Amniotic stem cell (primary cell): Measurements from ENCODE around the gene SLC2A4RG.

Source experiments
- DNase-seq: peaks from one replicate; lab custom pipeline; 2025; lab: John Stamatoyannopoulos, UW

SLC2A4RG gene

DNA sequence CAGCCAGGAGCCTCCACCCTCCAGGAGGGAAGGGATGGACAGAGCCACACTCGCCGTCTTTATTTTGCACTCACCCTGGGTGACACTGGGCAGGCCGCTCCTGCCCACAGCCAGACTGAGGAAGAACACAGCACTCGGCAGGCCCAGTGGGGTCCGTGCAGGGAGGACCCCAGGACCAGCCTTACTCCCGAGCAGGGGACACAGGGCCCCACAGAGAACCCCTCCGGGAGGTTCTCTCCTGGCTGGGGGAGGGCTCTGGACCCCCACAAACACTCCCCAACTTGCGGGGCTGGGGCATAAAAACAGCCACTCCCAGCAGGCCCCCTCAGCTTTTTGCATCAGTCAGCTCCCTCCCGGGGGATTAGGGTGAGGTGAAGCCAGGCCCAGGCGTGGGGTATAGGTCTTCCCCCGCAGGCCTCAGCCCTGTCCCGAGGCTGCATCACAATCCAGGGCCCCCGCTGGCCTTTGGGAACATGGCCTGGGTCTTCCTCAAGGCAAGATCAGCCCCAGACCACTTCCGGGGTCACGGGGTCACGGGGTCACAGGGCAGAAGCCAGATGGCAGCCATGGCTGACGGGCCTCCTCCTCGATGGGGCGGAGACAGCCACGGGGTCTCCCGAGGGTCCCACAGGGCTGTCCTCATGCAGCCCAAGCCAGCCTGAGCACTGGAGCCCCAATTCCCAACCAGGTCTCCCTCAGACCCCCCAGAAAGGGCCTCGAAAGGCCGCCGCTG lies 39.9 kb upstream of the SLC2A4RG start:
- DNase-seq: no peak

DNA sequence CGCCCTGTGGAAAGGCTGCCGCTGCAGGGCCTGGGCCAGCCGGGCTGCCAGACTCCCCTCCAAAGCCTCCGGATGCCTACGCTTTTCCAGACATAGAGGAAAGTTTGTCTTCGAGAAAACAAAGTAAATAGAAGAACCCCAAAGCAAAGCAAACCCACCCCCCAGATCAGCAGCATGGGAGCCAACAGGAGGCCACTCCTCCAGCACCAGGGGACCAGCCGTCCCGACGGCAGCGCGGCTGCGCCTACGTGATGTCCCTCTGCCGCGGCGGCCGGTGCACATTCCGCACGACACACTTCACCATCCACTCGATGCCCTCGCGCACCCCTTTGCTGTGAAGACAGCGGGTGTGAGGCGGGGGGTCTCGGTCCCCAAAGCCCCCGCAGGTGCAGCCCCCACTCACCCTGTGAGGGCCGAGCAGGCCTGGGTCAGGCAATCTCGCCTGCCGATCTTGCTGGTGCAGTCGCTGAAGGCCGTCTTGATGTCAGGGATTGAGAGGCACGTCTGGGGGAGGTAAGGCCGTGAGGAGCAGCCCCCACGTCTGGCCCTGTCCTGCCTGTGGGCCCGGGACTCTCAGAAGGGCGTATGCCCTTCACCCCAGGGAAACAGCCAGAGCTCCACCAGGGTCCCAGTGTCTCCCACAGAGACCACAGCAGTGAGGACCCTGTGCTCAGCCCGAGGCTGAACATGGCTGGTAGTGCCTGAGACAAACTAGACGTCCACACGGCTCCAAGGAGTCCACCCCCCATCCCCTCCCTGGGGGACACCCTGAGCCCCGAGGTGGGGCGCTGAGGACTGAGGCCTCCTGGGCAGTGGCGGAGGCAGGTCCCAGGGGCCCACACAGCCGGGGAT lies 39.2 kb upstream of the SLC2A4RG start:
- DNase-seq: no peak

DNA sequence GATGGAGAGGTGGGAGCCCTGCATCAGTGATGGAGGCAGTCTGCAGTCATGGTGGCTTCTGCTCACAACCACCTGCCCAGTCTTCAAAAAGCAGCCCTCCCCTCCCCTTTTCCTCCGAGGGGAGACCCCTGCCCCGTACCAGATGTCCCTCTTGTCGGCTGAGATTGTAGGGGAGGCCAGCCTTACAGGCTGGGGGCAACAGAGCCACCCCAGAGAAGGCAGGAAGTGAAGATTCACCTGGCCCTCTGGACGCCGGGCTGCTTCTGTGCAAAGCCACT lies 38.6 kb upstream of the SLC2A4RG start:
- DNase-seq: no peak

DNA sequence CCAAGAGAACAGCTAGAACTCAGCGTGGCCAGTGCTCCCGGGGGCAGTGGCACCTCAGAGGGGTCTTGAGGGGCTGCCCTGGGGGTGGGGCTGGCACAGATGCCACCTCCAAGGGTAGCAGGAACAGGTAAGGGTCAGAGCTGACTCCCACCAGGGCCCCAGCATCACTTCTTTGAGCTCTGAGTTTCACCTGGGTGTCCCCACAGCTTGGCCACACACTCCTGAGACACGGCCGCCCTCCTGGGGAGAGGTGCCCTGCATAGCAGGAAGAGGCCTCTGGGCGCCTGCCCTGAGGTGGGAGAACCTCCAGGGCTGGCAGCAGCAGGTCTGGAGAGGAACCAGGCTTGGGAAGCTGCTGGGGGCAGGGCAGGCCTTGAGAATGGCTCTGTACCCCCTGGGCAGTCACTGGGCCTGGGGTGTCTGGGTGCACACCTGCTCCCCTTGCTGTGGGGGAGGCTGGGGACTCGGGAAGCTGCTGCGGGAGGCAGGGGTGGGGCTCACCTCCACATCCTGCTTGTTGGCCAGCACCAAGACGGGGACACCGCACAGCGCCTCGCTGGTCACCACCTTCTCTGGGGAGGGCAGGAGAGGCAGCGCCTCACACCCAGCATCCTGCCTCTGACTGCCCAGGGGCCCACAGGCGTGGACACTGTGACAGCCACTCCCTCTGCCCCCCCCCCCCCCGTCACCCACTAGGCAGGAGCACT lies 38.1 kb upstream of the SLC2A4RG start:
- no peak for DNase-seq

DNA sequence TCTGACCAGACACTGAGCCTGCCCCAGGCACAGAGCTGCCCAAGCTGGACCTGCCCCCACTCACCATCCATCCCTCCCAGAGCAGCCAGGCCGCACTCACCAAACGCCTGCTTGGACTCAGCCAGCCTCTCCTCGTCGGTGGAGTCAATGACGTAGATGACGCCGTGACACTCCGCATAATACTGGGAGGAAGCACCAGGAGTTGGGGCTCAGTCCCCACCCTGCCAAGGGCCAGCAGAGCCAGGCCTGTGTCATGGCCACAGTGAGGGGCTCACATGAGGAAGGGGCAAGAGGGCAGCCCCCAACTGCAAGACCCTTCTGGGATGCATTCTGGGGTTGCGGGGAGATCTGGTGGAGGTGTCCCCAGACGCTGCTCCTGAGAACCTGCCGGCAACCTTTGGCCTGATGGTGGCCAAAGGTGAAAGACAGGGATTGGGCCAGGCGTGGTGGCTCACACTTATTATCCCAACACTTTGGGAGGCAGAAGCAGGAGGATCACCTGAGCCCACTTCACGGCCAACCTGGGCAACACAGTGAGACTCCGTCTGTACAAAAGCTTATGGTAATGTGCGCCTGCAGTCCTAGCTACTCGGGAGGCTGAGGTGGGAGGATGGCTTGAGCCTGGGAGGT lies 37.4 kb upstream of the SLC2A4RG start:
- no peak for DNase-seq

DNA sequence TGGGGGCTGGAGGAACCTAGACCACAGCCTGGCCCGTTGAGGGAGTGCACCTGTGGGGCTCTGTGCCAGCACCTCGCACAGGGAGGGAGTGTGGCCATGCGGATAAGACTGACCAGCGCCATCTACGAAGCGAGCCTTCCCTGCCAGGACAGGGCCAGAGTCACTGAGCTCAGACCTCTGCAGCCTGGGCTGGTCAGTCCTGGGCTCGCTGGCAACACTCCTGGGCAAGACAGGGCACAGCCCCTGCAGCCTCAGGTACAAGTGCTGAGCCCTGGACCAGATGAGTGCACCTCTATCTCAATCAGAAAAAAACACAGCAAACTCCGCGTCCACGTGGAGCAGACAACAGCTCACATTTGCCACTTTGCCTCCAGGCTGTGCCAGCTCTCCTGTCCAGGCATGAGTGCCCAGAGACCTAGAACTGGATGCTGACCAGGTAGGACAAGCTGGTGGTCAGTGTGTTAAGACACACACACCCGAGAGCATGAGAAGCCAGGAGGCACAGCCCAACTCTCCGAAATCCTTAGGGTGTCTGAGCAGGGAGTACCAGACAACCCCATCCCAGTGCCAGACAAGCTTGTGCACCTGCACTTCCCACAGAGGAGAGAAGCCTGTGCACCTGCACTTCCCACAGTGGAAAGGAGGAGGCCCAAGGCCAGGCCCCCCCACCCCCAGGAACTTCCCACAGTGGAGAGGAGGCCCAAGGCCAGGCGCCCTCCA lies 36.7 kb upstream of the SLC2A4RG start:
- DNase-seq: no peak

DNA sequence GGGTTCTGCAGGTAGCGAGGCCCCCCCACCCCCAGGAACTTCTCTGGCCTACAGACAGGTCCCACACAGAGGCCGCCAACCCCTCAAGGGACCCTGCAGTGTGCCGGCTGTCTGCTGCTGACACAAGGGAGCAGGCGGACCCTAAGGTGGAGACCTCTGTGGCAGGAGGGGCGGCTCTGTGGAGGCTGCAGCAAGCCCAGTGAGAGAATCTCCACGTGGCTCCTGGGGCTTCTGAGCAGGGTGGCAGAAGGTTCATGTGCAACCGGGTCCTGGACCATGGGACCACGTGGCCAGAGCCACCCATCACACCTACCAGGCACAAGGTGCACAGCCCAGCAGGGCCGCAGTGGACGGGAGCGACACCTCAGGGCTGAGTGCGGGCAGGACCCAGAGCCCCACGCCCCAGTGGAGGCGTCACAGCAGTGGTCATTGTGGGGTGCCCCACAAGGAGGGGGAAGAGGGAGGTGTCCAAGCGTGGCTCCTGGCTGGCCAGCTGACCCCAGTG lies 36.1 kb upstream of the SLC2A4RG start:
- no peak for DNase-seq

DNA sequence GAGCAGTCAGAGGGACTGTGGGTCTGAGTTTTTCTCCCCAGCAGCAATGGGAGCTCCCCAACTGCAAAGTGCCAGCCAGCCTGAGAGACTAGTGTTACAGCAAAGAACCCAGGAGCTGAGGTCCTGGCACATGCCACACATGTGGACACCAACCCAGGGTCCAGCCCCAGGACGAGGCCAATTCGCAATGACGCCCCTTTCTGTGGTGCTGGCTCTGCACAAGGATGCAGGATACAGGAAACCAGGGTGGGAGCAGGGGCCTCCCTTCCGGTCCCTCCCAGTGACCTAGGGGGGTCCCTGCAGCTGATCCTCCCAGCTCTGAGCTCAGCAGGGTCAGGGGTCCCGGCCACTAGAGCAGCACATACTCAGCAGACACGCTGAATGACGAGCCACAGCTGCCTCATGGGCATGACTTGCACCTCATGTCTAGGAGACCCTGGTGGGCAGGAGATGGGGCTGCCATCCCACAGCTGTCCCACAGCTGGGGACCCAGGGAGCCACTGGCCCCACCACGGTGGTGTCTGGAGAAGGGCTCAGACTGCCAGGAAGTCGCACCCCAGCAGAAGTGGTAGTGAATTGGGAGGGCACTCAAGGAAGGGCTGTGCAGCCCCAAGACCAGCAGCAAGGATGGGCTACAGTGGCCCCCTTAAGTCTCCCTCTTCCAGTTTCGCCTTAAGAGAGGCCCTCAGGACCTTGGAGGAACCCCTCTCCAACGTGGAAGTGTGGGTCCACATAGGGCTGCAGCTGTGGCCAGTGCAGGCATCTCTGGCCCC lies 35.4 kb upstream of the SLC2A4RG start:
- DNase-seq: no peak

DNA sequence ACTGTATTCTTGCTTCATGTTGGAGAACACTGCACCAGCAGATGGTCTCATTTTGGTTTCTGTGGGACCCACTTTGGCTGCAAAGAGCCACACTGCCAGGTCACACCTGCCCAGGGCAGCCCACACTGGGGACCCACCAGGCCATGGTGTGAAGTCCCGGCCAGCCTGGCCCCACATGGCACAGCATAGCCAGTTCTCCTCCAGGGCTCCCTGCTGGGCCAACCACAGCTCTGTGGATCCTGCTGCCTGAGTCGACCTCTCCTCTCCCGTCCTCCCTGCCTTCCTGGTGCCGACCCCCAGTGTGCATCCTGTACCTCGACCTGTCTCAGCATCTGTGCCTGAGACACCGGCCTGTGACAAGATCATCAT lies 34.8 kb upstream of the SLC2A4RG start:
- DNase-seq: no peak

DNA sequence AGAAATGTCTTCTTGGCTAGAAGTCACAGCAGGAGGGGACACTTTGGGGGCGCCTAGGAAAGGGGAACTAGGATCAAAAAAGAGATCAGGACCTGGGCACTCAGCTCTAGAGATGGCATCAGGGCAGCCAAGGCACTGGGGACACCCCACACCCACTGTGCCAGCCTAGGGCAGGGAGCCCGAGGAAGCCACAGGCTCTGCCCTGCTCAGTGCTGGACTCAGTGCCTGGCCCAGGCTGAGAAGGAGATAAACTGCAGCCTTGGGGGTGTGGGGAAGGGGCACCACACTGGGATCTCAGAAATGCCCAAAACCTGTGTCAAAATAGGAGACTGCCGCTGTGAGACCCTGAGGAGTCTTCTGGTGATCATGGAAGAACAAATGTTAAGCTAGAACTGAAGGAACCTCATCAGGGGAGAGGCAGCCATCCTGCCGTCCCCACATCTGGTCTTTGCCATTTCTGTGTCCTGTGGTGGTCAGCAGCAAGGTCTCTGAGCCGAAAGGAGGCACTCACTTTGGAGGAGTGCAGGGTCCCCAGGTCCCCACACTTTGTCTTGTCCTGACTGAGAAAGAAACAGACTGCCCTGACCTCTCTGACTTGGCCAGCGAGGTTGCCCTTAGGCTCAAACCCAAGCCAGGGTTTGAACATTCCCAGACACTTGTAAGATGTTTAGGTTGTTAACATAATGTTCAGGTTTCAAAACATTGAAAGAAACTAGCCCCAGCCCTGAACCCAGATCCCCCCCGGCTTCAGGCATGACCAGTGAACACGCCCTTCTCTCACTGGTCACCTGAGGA lies 34.1 kb upstream of the SLC2A4RG start:
- DNase-seq: no peak

DNA sequence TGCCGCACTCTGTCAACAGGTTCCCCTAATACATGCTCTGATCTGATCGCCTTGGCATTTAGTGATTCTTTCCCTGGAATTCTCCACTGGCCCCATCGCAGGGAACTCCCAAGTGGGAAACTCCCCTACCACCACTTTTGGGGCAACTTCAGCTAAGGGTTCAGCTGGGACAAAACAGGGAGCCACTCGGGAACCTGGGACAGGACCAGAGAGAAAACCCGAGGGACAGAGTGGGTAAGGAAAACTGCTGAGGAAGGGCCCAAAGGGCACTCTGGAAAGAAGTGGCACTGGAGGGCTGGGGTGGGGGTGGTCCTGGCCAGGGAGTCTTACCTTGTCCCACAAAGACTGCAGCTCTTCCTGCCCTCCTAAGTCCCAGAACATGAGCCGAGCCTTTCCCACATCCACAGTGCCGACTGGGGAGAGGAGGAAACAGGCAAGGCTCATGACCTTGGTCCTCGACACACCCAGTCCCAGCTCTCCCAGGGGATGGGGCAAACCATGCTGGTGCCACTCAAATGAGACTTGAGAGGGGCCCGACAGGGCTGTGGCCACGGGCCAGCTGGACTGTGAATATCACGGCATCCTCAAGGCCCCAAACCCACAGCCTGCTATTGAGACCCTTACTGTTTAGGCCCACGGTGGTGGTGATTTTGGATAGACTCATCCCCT lies 33.4 kb upstream of the SLC2A4RG start:
- no peak for DNase-seq

DNA sequence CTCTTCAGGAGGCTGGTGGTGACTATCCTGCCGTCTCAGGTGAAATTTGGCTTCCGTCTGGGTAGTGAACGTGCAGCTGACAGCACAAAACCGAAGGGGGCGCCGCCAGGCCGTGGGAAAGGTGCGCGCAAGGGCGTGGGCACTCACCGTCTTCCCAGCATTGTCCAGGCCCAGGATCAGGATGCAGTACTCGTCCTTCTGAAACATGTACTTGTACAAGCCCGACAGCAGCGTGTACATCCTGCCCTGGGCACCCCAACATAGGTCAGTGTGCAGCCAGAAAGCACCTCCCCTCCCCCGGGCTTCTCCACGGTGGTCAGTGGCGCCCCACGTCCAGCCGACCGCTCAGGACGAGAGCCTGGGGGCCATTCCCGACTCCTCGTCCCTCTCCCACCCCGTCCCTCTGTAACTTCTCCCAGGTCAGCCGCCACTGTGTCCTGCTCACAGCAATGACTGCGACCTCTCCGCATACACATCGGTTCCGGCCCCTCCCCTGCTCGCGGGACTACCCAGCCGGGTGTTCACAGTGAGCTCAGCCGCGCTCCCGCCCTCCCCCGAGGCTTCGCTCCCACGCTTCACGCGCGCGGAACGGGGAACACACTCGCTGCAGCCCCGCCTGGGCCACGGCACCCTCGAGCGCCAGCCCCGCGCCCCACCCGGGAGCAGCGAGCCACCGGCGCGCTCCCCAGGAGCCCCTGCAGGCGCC lies 32.6 kb upstream of the SLC2A4RG start:
- DNase-seq: no peak

DNA sequence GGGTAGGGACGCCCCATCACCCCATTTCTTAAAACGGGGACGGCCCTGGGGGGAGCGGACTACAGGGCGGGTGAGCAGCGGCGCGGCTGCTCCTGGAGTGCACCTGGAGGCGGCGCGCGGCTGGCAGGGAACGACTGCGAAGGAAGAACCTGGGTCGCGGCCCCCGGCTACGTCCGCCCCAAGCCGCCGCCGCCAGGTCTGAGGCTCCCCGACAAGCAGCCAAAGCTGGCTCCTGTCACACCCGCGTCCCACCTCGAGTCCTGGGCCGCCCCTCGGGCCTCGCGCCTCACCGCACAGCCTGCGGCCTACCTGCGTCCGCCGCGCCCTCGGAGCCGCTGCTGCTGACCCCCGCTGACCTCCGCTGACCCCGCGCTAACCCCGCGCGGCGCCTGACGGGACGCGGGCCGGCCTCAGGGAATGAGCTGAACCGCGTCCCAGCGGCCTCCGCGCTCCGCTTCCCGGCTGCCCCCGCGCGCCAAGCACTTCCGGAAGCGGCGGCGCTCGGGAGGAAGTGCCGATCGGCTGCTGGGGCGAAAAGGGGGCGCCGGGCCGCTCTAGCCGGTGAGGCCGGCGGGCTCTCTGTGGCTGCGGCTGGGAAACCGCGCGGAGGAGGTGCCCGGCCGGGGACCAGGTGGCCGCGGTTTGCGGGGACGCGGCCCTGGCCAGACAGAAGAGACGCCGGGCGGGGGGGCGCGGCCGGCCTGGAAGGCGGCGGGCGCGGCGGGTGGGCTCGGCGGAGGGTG lies 31.8 kb upstream of the SLC2A4RG start, which contains the start of the genes ARFRP1 and ZGPAT:
Gene ARFRP1, minus strand, starts transcription at position 419 of the 743 bp plus-strand sequence. CDS start 885 bp downstream, outside the sequence.
Gene ZGPAT, plus strand, starts transcription at position 482 of the 743 bp plus-strand sequence. CDS start 542 bp downstream, outside the sequence.
- peak; percentile 53 for DNase-seq

DNA sequence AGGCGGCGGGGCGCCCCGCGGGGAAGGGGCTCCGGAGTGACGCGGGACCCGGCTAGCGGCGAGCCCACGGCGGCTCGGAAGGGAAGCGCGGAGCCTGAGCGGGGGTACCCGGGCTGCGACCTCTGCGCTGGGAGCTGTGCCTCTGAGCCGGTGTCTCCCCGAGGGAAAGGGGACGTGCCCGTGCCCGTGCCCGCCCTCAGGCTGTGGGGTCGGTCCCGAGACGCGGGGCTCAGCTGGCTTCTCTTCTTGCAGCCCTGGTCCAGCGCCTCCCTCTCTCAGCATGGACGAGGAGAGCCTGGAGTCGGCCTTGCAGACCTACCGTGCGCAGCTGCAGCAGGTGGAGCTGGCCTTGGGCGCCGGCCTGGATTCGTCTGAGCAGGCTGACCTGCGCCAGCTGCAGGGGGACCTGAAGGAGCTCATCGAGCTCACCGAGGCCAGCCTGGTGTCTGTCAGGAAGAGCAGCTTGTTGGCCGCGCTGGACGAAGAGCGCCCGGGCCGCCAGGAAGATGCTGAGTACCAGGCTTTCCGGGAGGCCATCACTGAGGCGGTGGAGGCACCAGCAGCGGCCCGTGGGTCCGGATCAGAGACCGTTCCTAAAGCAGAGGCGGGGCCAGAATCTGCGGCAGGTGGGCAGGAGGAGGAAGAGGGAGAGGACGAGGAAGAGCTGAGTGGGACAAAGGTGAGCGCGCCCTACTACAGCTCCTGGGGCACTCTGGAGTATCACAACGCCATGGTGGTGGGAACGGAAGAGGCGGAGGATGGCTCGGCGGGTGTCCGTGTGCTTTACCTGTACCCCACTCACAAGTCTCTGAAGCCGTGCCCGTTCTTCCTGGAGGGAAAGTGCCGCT lies 31.1 kb upstream of the SLC2A4RG start:
- DNase-seq: no peak

DNA sequence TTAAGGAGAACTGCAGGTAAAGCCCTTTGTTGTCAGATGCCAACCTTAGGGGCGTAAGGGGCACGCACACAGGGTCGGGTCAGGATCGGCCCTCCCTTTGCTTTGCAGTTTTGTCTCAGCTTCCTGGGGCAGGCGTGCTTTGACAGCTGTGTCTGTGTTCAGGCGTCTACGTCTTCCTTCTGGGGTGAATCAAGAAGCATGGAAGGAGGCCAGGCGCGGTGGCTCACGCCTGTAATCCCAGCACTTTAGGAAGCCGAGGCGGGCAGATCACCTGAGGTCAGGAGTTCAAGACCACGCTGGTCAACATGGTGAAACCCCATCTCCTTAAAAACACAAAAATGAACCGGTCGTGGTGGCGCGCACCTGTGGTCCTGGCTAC lies 30.4 kb upstream of the SLC2A4RG start:
- DNase-seq: no peak

DNA sequence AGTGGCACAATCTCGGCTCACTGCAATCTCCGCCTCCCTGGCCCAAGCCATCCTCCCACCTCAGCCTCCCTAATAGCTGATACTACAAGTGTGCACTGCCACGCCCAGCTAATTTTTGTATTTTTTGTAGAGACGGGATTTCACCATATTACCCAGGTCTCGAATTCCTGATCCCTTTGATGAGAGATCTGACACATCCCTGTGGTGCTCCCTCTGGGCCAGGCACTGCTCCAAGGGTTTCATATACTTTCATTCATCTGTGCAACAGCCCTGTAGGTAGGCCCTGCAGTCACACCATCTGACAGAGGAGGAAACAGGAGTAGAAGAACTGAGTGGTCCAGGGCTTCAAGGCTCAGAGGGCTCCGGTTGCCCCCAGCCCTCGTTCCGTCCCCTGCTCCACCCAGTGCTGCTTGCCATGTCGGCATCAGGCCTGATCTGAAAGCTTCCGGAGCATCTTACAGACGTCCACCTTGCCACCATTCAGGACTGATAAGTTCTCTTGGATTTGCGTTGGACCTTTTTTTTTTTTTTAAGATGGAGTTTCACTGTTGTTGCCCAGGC lies 28.4 kb upstream of the SLC2A4RG start:
- DNase-seq: no peak

DNA sequence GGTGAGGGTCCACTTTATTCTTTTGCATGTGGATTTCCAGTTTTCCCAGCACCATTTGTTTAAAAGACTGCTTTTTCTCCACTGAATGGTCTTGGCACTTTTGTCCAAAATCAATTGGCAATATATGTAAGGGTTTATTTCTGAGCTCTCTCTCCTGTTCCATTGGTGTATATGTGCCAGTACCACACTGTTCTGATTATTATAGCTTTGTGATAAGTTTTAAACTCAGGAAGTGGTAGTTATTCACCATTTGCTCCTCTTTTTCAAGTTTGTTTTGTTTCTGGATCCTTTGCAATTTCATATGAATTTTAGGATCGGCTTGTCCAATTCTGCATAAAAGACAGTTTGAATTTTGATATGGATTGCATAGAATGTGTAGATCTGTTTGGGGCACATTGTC lies 27.4 kb upstream of the SLC2A4RG start:
- no peak for DNase-seq
